Chondrocyte (in vitro differentiated cells): Measurements from ENCODE around the gene PRDM2. TPM values are rescaled to one million over a fixed set of nuclear protein-coding genes. Genes with fewer than 3 reads are reported as not detected.

ENCODE experiments used
- DNase-seq: peaks from one replicate; pipeline ENCODE4 v3.0.0; 2021; ENCODE audit warnings: mixed read lengths, low spot score
- H3K27ac Mint-ChIP-seq: one replicate; pipeline ENCODE4 v1.8.0; 2021; ENCODE audit warnings: mild to moderate bottlenecking, moderate library complexity, mixed read lengths; ENCODE audit not compliant: unreplicated experiment
- H3K27me3 Mint-ChIP-seq: 2 replicates; pipeline ENCODE4 v1.8.0; 2021; ENCODE audit warnings: low read depth, mixed read lengths
- H3K36me3 Mint-ChIP-seq: 2 replicates; pipeline ENCODE4 v1.8.0; 2021; ENCODE audit warnings: low read depth, mixed read lengths
- H3K4me1 Mint-ChIP-seq: 2 replicates; pipeline ENCODE4 v1.8.0; 2021; ENCODE audit warnings: low read depth, mild to moderate bottlenecking, mixed read lengths
- H3K4me3 Mint-ChIP-seq: one replicate; pipeline ENCODE4 v1.8.0; 2021; ENCODE audit warnings: mild to moderate bottlenecking, moderate library complexity, mixed read lengths; ENCODE audit not compliant: unreplicated experiment
- H3K9me3 Mint-ChIP-seq: 2 replicates; pipeline ENCODE4 v1.8.0; 2021; ENCODE audit warnings: low read depth, mixed read lengths
- CTCF ChIP-seq: fragments of 200-600 bp; sonication (generic); IDR thresholded peaks from 2 replicates; pipeline ENCODE4 v1.5.0; 2021; ENCODE audit warnings: antibody characterized with exemption, mild to moderate bottlenecking, moderate library complexity
- total RNA-seq: library from RNA; stranded (reverse); gene quantifications from 3 replicates; pipeline ENCODE4 v1.2.1, GENCODE V29; 2021

Gene PRDM2
- total RNA-seq, 1 donor from 2014 or later, result 36.8 TPM

- Mint-ChIP-seq H3K27me3 (peaks cover 5% of the 10 kb centered on the region), H3K36me3 (no peaks in the 10 kb centered on the region), H3K27ac (no peak overlapping the region), H3K9me3 (peaks cover 29% of the 10 kb centered on the region), H3K4me1 (no peaks in the 10 kb centered on the region), H3K4me3 (no peak overlapping the region)
- no peak for TF ChIP-seq CTCF
- no peak for DNase-seq
Measured at GRCh38 chr1:13871886-13872285, 171.9 kb downstream of the PRDM2 start.

DNA sequence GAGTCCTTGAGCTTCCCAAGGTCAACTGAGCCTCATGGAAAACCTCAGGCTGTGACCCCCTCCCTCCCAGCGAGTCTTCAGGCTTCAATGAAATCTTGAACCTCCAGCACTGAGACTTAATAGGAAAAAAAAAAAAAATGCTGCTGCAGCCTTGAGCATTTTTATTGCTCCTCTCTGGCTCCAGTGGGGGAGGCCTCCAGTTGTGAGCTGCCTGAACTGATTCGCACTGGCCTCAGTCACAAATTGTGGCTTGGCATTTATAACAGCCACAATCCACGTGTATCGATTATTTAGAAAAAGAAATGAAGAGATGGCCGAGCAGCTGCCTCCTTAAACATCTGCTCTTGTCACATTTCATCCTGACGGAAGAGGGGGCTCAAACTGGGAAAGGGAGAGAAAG is 173.0 kb downstream of the PRDM2 start:
- TF ChIP-seq CTCF, result no peak
- Mint-ChIP-seq H3K27me3 (peaks cover 5% of the 10 kb centered on the region), H3K4me3 (no peak overlapping the region), H3K27ac (no peak overlapping the region), H3K4me1 (no peaks in the 10 kb centered on the region), H3K9me3 (peaks cover 29% of the 10 kb centered on the region), H3K36me3 (no peaks in the 10 kb centered on the region)
- no peak for DNase-seq

Other genes starting within 250 kb of the PRDM2 start
- not detected in 3 replicates for gene LRRC38, start 186.2 kb upstream of the PRDM2 start, total RNA-seq
- gene PDPN, start 116.4 kb upstream of the PRDM2 start, total RNA-seq, result 1.0 to 1.3 TPM (median 1.1 TPM) in 3 replicates